ENCODE data around the gene MS4A18. TPM values are rescaled to one million over a fixed set of nuclear protein-coding genes. Genes with fewer than 3 reads are reported as not detected.

MS4A18 gene
- total RNA-seq, 2 experiments from 2014 or later: not detected

GRCh38 chr11:60771146-60771545 is 46.6 kb downstream of the MS4A18 start:
- no peaks in the 10 kb centered on the region for H3K36me3 Mint-ChIP-seq (ENCODE audit: low read depth)
- CTCF ChIA-PET: no interaction called here
- TF ChIP-seq CTCF (IDR thresholded peaks at IDR 0.05): no peak
- ATAC-seq (ENCODE audit: poor library complexity): no peak
- intact Hi-C loops (cut with DNase I, micrococcal nuclease): no loop called here
- peaks cover 6% of the 10 kb centered on the region for H3K4me1 Mint-ChIP-seq (ENCODE audit: low read depth)
- DNase-seq: no peak
- Histone ChIP-seq H3K4me3 (ENCODE audit: low read length) (no peak overlapping the region), H3K27ac (ENCODE audit: low read depth in 1 of 2, low read length in 2 of 2) (no peak overlapping the region), H3K9me3 (ENCODE audit: control insufficient read depth in 1 of 2, insufficient read depth in 1 of 2, low read length in 2 of 2) (peaks cover 0 to 4% of the 10 kb centered on the region in 2 experiments), H3K27me3 (ENCODE audit: control insufficient read depth in 1 of 2, insufficient read depth in 2 of 2, low read length in 2 of 2) (no peaks in the 10 kb centered on the region), H3K4me1 (ENCODE audit: insufficient read depth, low read length) (peaks cover 7% of the 10 kb centered on the region), H3K36me3 (ENCODE audit: insufficient read depth, low read length) (no peaks in the 10 kb centered on the region)
- H3K27ac Mint-ChIP-seq: no peak overlapping the region
- H3K4me3 Mint-ChIP-seq: no peak overlapping the region
- POLR2A ChIA-PET: no interaction called here
- peaks cover 11% of the 10 kb centered on the region for H3K27me3 Mint-ChIP-seq
- H3K9me3 Mint-ChIP-seq: no peaks in the 10 kb centered on the region

GRCh38 chr11:60771879-60772525 is 47.5 kb downstream of the MS4A18 start:
- H3K36me3 ChIP-seq (ENCODE audit: insufficient read depth, low read length): no peaks in the 10 kb centered on the region
- Mint-ChIP-seq H3K4me3 (no peak overlapping the region), H3K27ac (no peak overlapping the region), H3K4me1 (ENCODE audit: low read depth) (peaks cover 6% of the 10 kb centered on the region), H3K27me3 (peaks cover 2% of the 10 kb centered on the region), H3K36me3 (ENCODE audit: low read depth) (no peaks in the 10 kb centered on the region), H3K9me3 (no peaks in the 10 kb centered on the region)
- no peak for TF ChIP-seq CTCF (IDR thresholded peaks at IDR 0.05)
- peaks cover 7% of the 10 kb centered on the region for H3K4me1 ChIP-seq (ENCODE audit: insufficient read depth, low read length)
- ChIA-PET POLR2A (no interaction called here), CTCF (no interaction called here)
- no peak for DNase-seq
- no peaks in the 10 kb centered on the region for H3K27me3 ChIP-seq (ENCODE audit: control insufficient read depth in 1 of 2, insufficient read depth in 2 of 2, low read length in 2 of 2)
- H3K27ac ChIP-seq (ENCODE audit: low read depth in 1 of 2, low read length in 2 of 2): no peak overlapping the region
- H3K9me3 ChIP-seq (ENCODE audit: control insufficient read depth in 1 of 2, insufficient read depth in 1 of 2, low read length in 2 of 2): peaks cover 0 to 4% of the 10 kb centered on the region in 2 experiments
- intact Hi-C loops (cut with DNase I, micrococcal nuclease): no loop called here
- H3K4me3 ChIP-seq (ENCODE audit: low read length): no peak overlapping the region
- ATAC-seq (ENCODE audit: poor library complexity): no peak

- no peak overlapping the region for H3K27ac Mint-ChIP-seq
- ChIA-PET CTCF (no interaction called here), POLR2A (no interaction called here)
- no peak for ATAC-seq (ENCODE audit: poor library complexity)
- no peak for TF ChIP-seq CTCF (IDR thresholded peaks at IDR 0.05)
- no peak overlapping the region for H3K4me3 Mint-ChIP-seq
- no peak for DNase-seq
- H3K27me3 Mint-ChIP-seq: no peaks in the 10 kb centered on the region
- Histone ChIP-seq H3K9me3 (ENCODE audit: control insufficient read depth in 1 of 2, insufficient read depth in 1 of 2, low read length in 2 of 2) (no peaks in the 10 kb centered on the region), H3K27ac (ENCODE audit: low read depth in 1 of 2, low read length in 2 of 2) (no peak overlapping the region), H3K27me3 (ENCODE audit: control insufficient read depth in 1 of 2, insufficient read depth in 2 of 2, low read length in 2 of 2) (no peaks in the 10 kb centered on the region), H3K4me1 (ENCODE audit: insufficient read depth, low read length) (peaks cover 7% of the 10 kb centered on the region), H3K36me3 (ENCODE audit: insufficient read depth, low read length) (no peaks in the 10 kb centered on the region), H3K4me3 (ENCODE audit: low read length) (no peak overlapping the region)
- H3K36me3 Mint-ChIP-seq (ENCODE audit: low read depth): no peaks in the 10 kb centered on the region
- no peaks in the 10 kb centered on the region for H3K9me3 Mint-ChIP-seq
- H3K4me1 Mint-ChIP-seq (ENCODE audit: low read depth): peaks cover 6% of the 10 kb centered on the region
- intact Hi-C loops (cut with DNase I, micrococcal nuclease): no loop called here
Measured at GRCh38 chr11:60772666-60773065, 48.1 kb downstream of the MS4A18 start.
